Astrocyte (in vitro differentiated cells and primary cell): ENCODE results near the gene TRERF1. TPM values are rescaled to one million over a fixed set of nuclear protein-coding genes. Genes with fewer than 3 reads are reported as not detected.

Experiments used
- DNase-seq: peaks from one replicate; pipeline ENCODE4 v3.0.0-alpha.2; 2010; ENCODE audit warnings: low read depth
- FAIRE-seq: peaks from 2 replicates; lab custom pipeline; 2011; peaks lifted over from hg19 to GRCh38; lab: Jason Lieb, UNC
- H2AFZ ChIP-seq: 2 replicates; pipeline ENCODE4 v1.6.0; 2012; ENCODE audit warnings: low read depth, low read length, inconsistent platforms
- H3K27ac ChIP-seq: 2 replicates; pipeline ENCODE4 v1.5.1; 2011; ENCODE audit warnings: low read depth, low read length, inconsistent platforms
- H3K27me3 ChIP-seq: 2 replicates; pipeline ENCODE4 v1.6.0; 2011; ENCODE audit warnings: low read length, inconsistent platforms; ENCODE audit not compliant: insufficient read depth
- H3K36me3 ChIP-seq: 2 replicates; pipeline ENCODE4 v1.5.1; 2011; ENCODE audit warnings: low read length, inconsistent platforms; ENCODE audit not compliant: insufficient read depth
- H3K4me1 ChIP-seq: 2 replicates; pipeline ENCODE4 v1.5.1; 2011; ENCODE audit warnings: low read length, inconsistent platforms; ENCODE audit not compliant: insufficient read depth
- H3K4me2 ChIP-seq: 2 replicates; pipeline ENCODE4 v1.6.0; 2012; ENCODE audit warnings: low read length, inconsistent platforms
- H3K4me3 ChIP-seq: 2 replicates; pipeline ENCODE4 v1.5.1; 2011; ENCODE audit warnings: low read depth, mild to moderate bottlenecking, low read length, inconsistent platforms; ENCODE audit not compliant: insufficient read depth
- H3K79me2 ChIP-seq: 2 replicates; pipeline ENCODE4 v1.6.0; 2012; ENCODE audit warnings: mild to moderate bottlenecking, low read length, inconsistent platforms; ENCODE audit not compliant: insufficient read depth
- H3K9ac ChIP-seq: 2 replicates; pipeline ENCODE4 v1.6.0; 2012; ENCODE audit warnings: mild to moderate bottlenecking, low read length, inconsistent platforms
- H3K9me3 ChIP-seq: 2 replicates; pipeline ENCODE4 v1.5.1; 2012; ENCODE audit warnings: low read depth, mild to moderate bottlenecking, low read length, inconsistent platforms; ENCODE audit not compliant: insufficient read depth
- H4K20me1 ChIP-seq: 2 replicates; pipeline ENCODE4 v1.6.0; 2012; ENCODE audit warnings: low read length, inconsistent platforms; ENCODE audit not compliant: insufficient read depth
- H3K27ac Mint-ChIP-seq: one replicate; pipeline ENCODE4 v1.8.0; 2021; ENCODE audit warnings: mild to moderate bottlenecking, mixed read lengths; ENCODE audit not compliant: unreplicated experiment
- H3K27me3 Mint-ChIP-seq: one replicate; pipeline ENCODE4 v1.8.0; 2021; ENCODE audit warnings: low read depth, mixed read lengths; ENCODE audit not compliant: unreplicated experiment
- H3K36me3 Mint-ChIP-seq: one replicate; pipeline ENCODE4 v1.8.0; 2021; ENCODE audit warnings: low read depth, mixed read lengths; ENCODE audit not compliant: unreplicated experiment
- H3K4me1 Mint-ChIP-seq: one replicate; pipeline ENCODE4 v1.8.0; 2021; ENCODE audit warnings: low read depth, mixed read lengths; ENCODE audit not compliant: unreplicated experiment
- H3K4me3 Mint-ChIP-seq: one replicate; pipeline ENCODE4 v1.8.0; 2021; ENCODE audit warnings: mild to moderate bottlenecking, moderate library complexity, mixed read lengths; ENCODE audit not compliant: unreplicated experiment
- H3K9me3 Mint-ChIP-seq: one replicate; pipeline ENCODE4 v1.8.0; 2021; ENCODE audit warnings: mild to moderate bottlenecking, mixed read lengths; ENCODE audit not compliant: unreplicated experiment
- CTCF ChIP-seq: IDR thresholded peaks from 2 replicates; pipeline ENCODE4 v1.5.1; 2011; ENCODE audit warnings: low read depth, mild to moderate bottlenecking, inconsistent platforms, low read length, moderate library complexity; ENCODE audit not compliant: insufficient read depth
- EZH2 ChIP-seq: IDR thresholded peaks from 2 replicates; pipeline ENCODE4 v1.6.1; 2012; ENCODE audit warnings: mild to moderate bottlenecking, low read length, inconsistent platforms; ENCODE audit not compliant: insufficient read depth
- total RNA-seq: library from RNA; stranded (reverse); gene quantifications from 2 replicates; pipeline ENCODE4 v1.2.1, GENCODE V29; 2021

TRERF1 gene
- total RNA-seq, 1 donor from 2014 or later = 8.6 TPM

DNA sequence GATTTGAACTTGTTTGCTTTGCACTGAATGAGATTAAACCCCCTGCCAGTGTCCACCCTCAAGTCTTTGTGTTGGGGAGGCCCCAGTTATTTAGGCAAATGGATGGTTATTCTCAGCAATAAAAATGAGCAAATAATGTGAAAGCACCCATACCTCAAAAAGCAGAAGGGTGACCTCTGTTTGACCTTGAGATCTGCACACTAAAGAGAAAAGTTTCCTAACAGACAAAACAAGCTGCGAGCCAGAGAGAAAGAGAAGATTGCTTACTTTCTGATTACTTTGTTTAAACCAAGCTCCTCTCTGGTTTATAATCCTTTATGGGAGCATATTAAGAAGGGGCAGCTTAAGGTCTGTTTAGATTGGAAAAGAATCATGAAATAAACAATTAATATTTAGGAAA, 30.4 kb upstream of the TRERF1 start:
- Histone ChIP-seq H3K9ac (no peak overlapping the region), H3K9me3 (no peaks in the 10 kb centered on the region), H3K4me3 (no peak overlapping the region), H2AFZ (no peak overlapping the region), H3K27ac (no peak overlapping the region), H3K4me2 (no peak overlapping the region), H3K79me2 (no peaks in the 10 kb centered on the region), H3K27me3 (no peaks in the 10 kb centered on the region), H4K20me1 (no peaks in the 10 kb centered on the region), H3K4me1 (no peaks in the 10 kb centered on the region), H3K36me3 (no peaks in the 10 kb centered on the region)
- Mint-ChIP-seq H3K4me1 (no peaks in the 10 kb centered on the region), H3K9me3 (no peaks in the 10 kb centered on the region), H3K36me3 (no peaks in the 10 kb centered on the region), H3K27me3 (peaks cover 12% of the 10 kb centered on the region), H3K27ac (no peak overlapping the region), H3K4me3 (no peak overlapping the region)
- no peak for TF ChIP-seq CTCF
- no peak for TF ChIP-seq EZH2
- no peak for DNase-seq
- no peak for FAIRE-seq

GRCh38 chr6:42471714-42472113, 20.0 kb upstream of the TRERF1 start:
- TF ChIP-seq CTCF = no peak
- H3K36me3 Mint-ChIP-seq = no peaks in the 10 kb centered on the region
- DNase-seq (no peak), FAIRE-seq (no peak)
- peaks cover 10% of the 10 kb centered on the region for H3K9me3 Mint-ChIP-seq
- no peak overlapping the region for H3K27ac Mint-ChIP-seq
- Histone ChIP-seq H3K4me1 (no peaks in the 10 kb centered on the region), H3K9ac (no peak overlapping the region), H3K27me3 (no peaks in the 10 kb centered on the region), H3K4me2 (no peak overlapping the region), H2AFZ (no peak overlapping the region), H3K36me3 (no peaks in the 10 kb centered on the region), H3K27ac (no peak overlapping the region), H3K4me3 (no peak overlapping the region), H3K9me3 (no peaks in the 10 kb centered on the region), H3K79me2 (no peaks in the 10 kb centered on the region), H4K20me1 (no peaks in the 10 kb centered on the region)
- H3K4me3 Mint-ChIP-seq = no peak overlapping the region
- peaks cover 4% of the 10 kb centered on the region for H3K27me3 Mint-ChIP-seq
- H3K4me1 Mint-ChIP-seq = no peaks in the 10 kb centered on the region

DNA sequence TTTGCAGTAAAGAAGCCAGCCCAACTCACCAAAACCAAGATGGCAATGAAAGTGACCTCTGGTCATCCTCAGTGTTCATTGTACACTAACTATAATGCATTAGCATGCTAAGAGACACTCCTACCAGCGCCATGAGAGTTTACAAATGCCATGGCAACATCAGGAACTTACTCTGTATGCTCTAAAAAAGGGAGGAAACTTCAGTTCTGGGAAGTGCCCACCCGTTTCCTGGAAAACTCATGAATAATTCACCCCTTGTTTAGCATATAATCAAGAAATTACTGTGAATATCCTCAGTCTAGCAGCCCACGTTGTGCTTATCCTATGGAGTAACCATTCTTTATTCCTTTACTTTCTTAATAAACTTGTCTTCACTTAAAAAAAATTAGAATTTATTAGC, 19.4 kb upstream of the TRERF1 start:
- Histone ChIP-seq H3K9me3 (no peaks in the 10 kb centered on the region), H3K4me1 (no peaks in the 10 kb centered on the region), H3K27ac (no peak overlapping the region), H4K20me1 (no peaks in the 10 kb centered on the region), H3K4me2 (no peak overlapping the region), H3K36me3 (no peaks in the 10 kb centered on the region), H3K9ac (no peak overlapping the region), H3K27me3 (no peaks in the 10 kb centered on the region), H3K79me2 (no peaks in the 10 kb centered on the region), H2AFZ (no peak overlapping the region), H3K4me3 (no peak overlapping the region)
- H3K9me3 Mint-ChIP-seq = peaks cover 10% of the 10 kb centered on the region
- H3K4me1 Mint-ChIP-seq = no peaks in the 10 kb centered on the region
- H3K27ac Mint-ChIP-seq = no peak overlapping the region
- H3K27me3 Mint-ChIP-seq = peaks cover 4% of the 10 kb centered on the region
- DNase-seq (no peak), FAIRE-seq (no peak)
- no peak for TF ChIP-seq CTCF
- no peak for TF ChIP-seq EZH2
- H3K4me3 Mint-ChIP-seq = no peak overlapping the region
- H3K36me3 Mint-ChIP-seq = no peaks in the 10 kb centered on the region
